ENCODE results near the gene ZBTB39.

GRCh38 chr12:57004651-57005050 is 1.7 kb downstream of the ZBTB39 start:
- TF ChIP-seq CTCF (conservative IDR thresholded peaks at IDR 0.05; ENCODE audit: low read length) (no peak), EZH2phosphoT487 (IDR thresholded peaks at IDR 0.05; ENCODE audit: borderline replicate concordance) (no peak)
